GM12892 (cell line): Measurements from ENCODE around the gene HNMT.

Experiments used
- POLR2A ChIP-seq: IDR thresholded peaks from 2 replicates; pipeline ENCODE4 v1.6.1; 2011; ENCODE audit warnings: low read depth, low read length, control low read depth
- POLR2AphosphoS5 ChIP-seq: IDR thresholded peaks from 2 replicates; pipeline ENCODE4 v1.6.1; 2011; ENCODE audit warnings: low read depth, low read length, control low read depth
- TAF1 ChIP-seq: IDR thresholded peaks from 2 replicates; pipeline ENCODE4 v1.6.1; 2011; ENCODE audit warnings: low read depth, mild to moderate bottlenecking, control low read depth, low read length, borderline replicate concordance

DNA sequence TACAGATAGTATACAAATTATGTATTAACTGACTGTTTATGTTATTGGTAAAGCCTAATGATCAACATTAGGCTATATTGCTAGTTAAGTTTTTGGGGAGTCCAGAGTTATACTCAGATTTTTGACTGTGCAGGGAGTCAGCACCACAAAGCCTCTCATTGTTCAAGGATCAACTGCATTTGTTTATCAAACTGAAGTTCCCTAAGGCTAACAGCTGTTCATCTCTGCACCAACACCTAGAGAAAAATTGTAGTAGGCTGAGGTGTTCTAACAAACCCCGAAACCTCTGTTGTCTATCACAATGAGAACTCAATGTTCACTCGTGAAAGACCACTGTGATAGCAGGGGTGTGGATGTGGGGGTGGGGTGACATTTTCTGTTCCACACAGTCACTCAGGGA lies 97.7 kb downstream of the HNMT start:
- TF ChIP-seq POLR2AphosphoS5 (no peak), POLR2A (no peak), TAF1 (no peak)
